Panc1 (cell line): ENCODE measurements around the gene ERFL. TPM values are rescaled to one million over a fixed set of nuclear protein-coding genes. Genes with fewer than 3 reads are reported as not detected.

Experiments
- ATAC-seq: fragments of 200-7000 bp; cut with Tn5 transposase; 2 replicates; pipeline ENCODE4 v1.9.1; 2020; ENCODE audit warnings: mild to moderate bottlenecking, moderate library complexity
- BruUV-seq: library from RNA; stranded (reverse); fragments of 400-500 nt; replicated peaks from 2 replicates; lab custom pipeline; 2021; lab: Mats Ljungman, UMichigan
- CTCF ChIA-PET: fragments of 300-600 bp; sonication (Branson Sonifier 250); formaldehyde crosslinking; loops from one replicate; lab custom pipeline; 2022; ENCODE audit warnings: antibody characterized with exemption; lab: Charles Lee
- POLR2A ChIA-PET: fragments of 300-600 bp; sonication (Branson Sonifier 250); formaldehyde crosslinking; loops from one replicate; lab custom pipeline; 2022; ENCODE audit warnings: antibody characterized with exemption; lab: Charles Lee
- DNase-seq: peaks from one replicate; pipeline ENCODE4 v3.0.0-alpha.2; 2010; ENCODE audit warnings: low read depth, low spot score
- H3K27ac ChIP-seq: 2 replicates; pipeline ENCODE4 v1.5.1; 2011; ENCODE audit warnings: mild to moderate bottlenecking, low read length, inconsistent platforms
- H3K27me3 ChIP-seq: fragments of 200-500 bp; sonication (Bioruptor generic); 2 replicates; pipeline ENCODE4 v1.6.0; 2014; ENCODE audit warnings: low read length, inconsistent platforms; ENCODE audit not compliant: control insufficient read depth, insufficient read depth
- H3K36me3 ChIP-seq: fragments of 200-500 bp; sonication (Bioruptor generic); 2 replicates; pipeline ENCODE4 v1.5.1; 2014; ENCODE audit warnings: inconsistent platforms, mild to moderate bottlenecking, low read length, moderate library complexity; ENCODE audit not compliant: control insufficient read depth, insufficient read depth
- H3K4me1 ChIP-seq: 2 replicates; pipeline ENCODE4 v1.5.1; 2011; ENCODE audit warnings: inconsistent platforms, mild to moderate bottlenecking, low read length, moderate library complexity; ENCODE audit not compliant: control insufficient read depth, insufficient read depth
- H3K4me3 ChIP-seq, 2 experiments: 2 replicates each; pipeline ENCODE4 v1.5.1; 2011 to 2012; ENCODE audit warnings: low read depth in 2 of 2, low read length in 2 of 2, mild to moderate bottlenecking in 2 of 2, inconsistent platforms in 1 of 2, moderate library complexity in 1 of 2
- H3K9me3 ChIP-seq: fragments of 200-500 bp; sonication (Bioruptor generic); 2 replicates; pipeline ENCODE4 v1.5.1; 2014; ENCODE audit warnings: low read depth, mild to moderate bottlenecking, inconsistent platforms, low read length, moderate library complexity; ENCODE audit not compliant: control insufficient read depth, insufficient read depth
- CTCF ChIP-seq: fragments of 450-650 bp; IDR thresholded peaks from 2 replicates; pipeline ENCODE4 v1.5.1; 2017; ENCODE audit warnings: mild to moderate bottlenecking
- POLR2AphosphoS5 ChIP-seq: IDR thresholded peaks from 2 replicates; pipeline ENCODE4 v1.6.1; 2012; ENCODE audit warnings: mild to moderate bottlenecking, low read depth, low read length, moderate library complexity
- REST ChIP-seq, 2 experiments: IDR thresholded peaks; 2 replicates each; pipeline ENCODE4 v1.6.1; 2011 to 2012; ENCODE audit warnings: low read depth in 2 of 2, control low read depth in 1 of 2, low read length in 1 of 2, mild to moderate bottlenecking in 1 of 2, moderate library complexity in 1 of 2; ENCODE audit not compliant: insufficient read depth in 1 of 2
- SIN3A ChIP-seq: IDR thresholded peaks from 2 replicates; pipeline ENCODE4 v1.6.1; 2012; ENCODE audit warnings: low read depth, mild to moderate bottlenecking, low read length, moderate library complexity, borderline replicate concordance; ENCODE audit not compliant: insufficient read depth
- TCF7L2 ChIP-seq: IDR thresholded peaks from 2 replicates; pipeline ENCODE4 v1.6.1; 2011; ENCODE audit warnings: mild to moderate bottlenecking, low read depth, low read length, inconsistent platforms
- in situ Hi-C: cut with HindIII; loops from 2 replicates; pipeline ENCODE4 v1.10.0; 2016; ENCODE audit warnings: low sequenced_read_pairs, low pct_unique_long_range_greater_than_20kb
- intact Hi-C: fragments of 100-400 bp; cut with micrococcal nuclease; formaldehyde crosslinking; loops from one replicate; pipeline ENCODE4 v1.10.0; 2022; ENCODE audit not compliant: unreplicated experiment
- total RNA-seq: library from RNA; stranded (reverse); gene quantifications from one replicate; pipeline ENCODE4 v1.2.1, GENCODE V29; 2021; ENCODE audit not compliant: unreplicated experiment

Gene ERFL
- total RNA-seq, 1 experiment from 2014 or later = 0.18 TPM

- no TSS peak for BruUV-seq
- Histone ChIP-seq H3K27me3 (no peaks in the 10 kb centered on the region), H3K9me3 (no peaks in the 10 kb centered on the region), H3K4me1 (peaks cover 30% of the 10 kb centered on the region), H3K36me3 (peaks cover 18% of the 10 kb centered on the region), H3K27ac (no peak overlapping the region), H3K4me3 (no peak overlapping the region)
- intact Hi-C loops (no loop called here), in situ Hi-C loops (no loop called here)
- ChIA-PET POLR2A (no interaction called here), CTCF (interaction anchor here (0.6 kb wide), 1 partner anchor 68 kb away, joined by 5 read pairs; no protein-coding TSS in a partner anchor)
- DNase-seq (no peak), ATAC-seq (no peak)
- 0 out of 2 replicates have a peak, but pooled peaks have one; percentile 27 for TF ChIP-seq POLR2AphosphoS5
- no peak for TF ChIP-seq CTCF
- TF ChIP-seq TCF7L2 = no peak
- TF ChIP-seq SIN3A = no peak
- TF ChIP-seq REST (IDR thresholded peaks at IDR 0.05; ENCODE audit: insufficient read depth in 1 of 2, low read depth in 2 of 2, low read length in 1 of 2) = no peak
These were observed 62.0 kb downstream of the ERFL start for GRCh38 chr19:41866284-41866683.

- 0 out of 2 replicates have a peak overlapping the region, but pooled peaks have one; percentile 17 for H3K27ac ChIP-seq
- CTCF ChIA-PET = no interaction called here
- TF ChIP-seq POLR2AphosphoS5 (no peak), TCF7L2 (no peak), SIN3A (no peak), REST (IDR thresholded peaks at IDR 0.05; ENCODE audit: insufficient read depth in 1 of 2, low read depth in 2 of 2, low read length in 1 of 2) (no peak), CTCF (no peak)
- H3K4me3 ChIP-seq = no peak overlapping the region
- no peaks in the 10 kb centered on the region for H3K9me3 ChIP-seq
- ATAC-seq = no peak
- no peaks in the 10 kb centered on the region for H3K27me3 ChIP-seq
- peaks cover 32% of the 10 kb centered on the region for H3K4me1 ChIP-seq
- in situ Hi-C loops (no loop called here), intact Hi-C loops (no loop called here)
- no peak for DNase-seq
- BruUV-seq = no TSS peak
- POLR2A ChIA-PET = no interaction called here
- peaks cover 30% of the 10 kb centered on the region for H3K36me3 ChIP-seq
These were observed 63.9 kb downstream of the ERFL start for GRCh38 chr19:41864374-41864773.
